Fibroblast of skin of left quadriceps (primary cell): Measurements from ENCODE around the gene CLN6.

ENCODE experiments used
- DNase-seq, 2 experiments: peaks; one replicate each; pipeline ENCODE4 v3.0.0-alpha.2; 2013; ENCODE audit warnings: low read depth in 2 of 2

The CLN6 gene

DNA sequence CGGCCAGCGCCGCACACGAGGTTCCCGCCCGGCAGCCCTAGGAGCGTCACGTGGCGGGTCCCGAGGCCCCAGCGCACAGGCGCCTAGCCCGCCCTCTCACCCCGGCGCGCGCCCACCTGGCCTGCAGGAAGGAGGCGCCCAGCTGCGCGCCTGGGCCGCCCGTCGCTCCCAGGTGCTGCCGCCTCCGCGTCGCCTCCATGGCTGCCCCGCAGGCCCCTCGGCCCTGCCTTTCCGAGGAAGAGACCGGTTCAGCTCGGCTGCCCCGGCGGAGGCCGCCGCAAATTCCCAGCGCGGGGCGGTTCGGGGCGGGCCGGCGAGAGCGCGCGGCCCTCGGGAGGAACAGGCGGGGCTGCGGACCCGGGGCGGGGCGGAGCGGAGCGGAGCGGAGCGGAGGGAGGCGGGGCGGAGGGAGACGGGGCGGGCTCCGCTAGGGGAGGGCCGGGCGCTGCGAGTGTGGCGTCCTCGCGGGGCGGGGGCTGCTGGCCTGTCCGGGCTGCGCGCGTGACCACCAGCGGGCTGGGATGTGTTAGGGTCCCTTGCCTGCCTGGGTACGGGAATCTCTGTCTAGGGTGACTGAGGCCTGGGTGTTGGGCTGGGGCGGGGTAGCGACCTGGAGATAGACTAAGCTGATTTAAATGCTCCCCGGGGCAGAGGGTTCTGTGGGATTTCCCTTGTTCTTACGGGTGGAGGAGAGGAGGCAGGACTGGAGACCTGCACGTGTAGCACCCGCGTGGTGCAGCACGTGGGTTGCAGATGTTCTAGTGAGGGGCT is at the start of gene CLN6:
TSS of gene CLN6 (minus strand) at position 343 of the 771 bp plus-strand sequence. CDS start at position 199, 144 bp downstream.
- peak; percentile 51 to 55 for DNase-seq

DNA sequence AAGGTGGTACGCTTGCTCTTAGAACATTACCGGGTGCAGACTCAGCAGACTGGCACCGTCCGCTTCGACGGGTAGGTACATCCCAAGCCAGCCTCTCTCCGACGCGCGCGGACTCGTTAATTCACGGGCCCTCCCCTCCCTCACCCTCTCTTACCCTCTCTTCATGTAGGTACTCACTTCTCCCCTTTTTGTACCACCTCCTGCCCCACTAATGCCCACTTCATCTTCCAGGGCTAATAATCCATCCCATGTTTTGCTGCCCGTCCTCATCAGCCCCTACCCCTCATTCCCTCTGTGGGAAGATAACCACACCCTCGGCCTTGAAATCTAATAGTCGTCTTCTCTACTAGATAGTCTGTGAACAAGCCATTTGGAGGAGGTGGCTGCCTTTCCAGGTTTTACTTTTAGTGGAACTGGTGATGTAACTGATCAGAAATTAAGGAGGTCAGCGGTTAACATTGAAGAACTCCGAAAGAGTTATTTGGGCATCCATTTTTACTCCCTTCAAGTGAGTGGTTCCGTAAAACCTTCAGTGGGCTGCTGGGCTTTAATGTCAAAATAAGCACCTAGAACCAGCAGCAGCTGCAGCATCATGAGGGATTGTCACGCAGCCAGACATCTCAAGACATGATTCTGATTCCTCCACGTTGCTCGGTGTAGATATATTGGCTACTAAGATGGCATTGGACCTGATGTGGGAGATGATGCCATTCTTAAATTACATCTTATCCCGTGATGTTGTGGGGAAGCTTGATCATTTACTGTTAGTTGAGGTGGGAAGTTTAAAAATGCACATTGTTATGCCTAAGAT is 49.3 kb upstream of the CLN6 start:
- DNase-seq: no peak

DNA sequence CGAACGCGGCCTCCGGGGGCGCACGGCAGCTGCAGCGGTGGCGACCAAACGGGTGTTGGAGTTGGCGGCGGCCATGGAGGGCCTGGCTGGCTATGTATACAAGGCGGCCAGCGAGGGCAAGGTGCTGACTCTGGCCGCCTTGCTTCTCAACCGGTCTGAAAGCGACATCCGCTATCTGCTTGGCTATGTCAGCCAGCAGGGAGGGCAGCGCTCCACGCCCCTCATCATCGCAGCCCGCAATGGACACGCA is 48.7 kb upstream of the CLN6 start:
- DNase-seq: no peak

DNA sequence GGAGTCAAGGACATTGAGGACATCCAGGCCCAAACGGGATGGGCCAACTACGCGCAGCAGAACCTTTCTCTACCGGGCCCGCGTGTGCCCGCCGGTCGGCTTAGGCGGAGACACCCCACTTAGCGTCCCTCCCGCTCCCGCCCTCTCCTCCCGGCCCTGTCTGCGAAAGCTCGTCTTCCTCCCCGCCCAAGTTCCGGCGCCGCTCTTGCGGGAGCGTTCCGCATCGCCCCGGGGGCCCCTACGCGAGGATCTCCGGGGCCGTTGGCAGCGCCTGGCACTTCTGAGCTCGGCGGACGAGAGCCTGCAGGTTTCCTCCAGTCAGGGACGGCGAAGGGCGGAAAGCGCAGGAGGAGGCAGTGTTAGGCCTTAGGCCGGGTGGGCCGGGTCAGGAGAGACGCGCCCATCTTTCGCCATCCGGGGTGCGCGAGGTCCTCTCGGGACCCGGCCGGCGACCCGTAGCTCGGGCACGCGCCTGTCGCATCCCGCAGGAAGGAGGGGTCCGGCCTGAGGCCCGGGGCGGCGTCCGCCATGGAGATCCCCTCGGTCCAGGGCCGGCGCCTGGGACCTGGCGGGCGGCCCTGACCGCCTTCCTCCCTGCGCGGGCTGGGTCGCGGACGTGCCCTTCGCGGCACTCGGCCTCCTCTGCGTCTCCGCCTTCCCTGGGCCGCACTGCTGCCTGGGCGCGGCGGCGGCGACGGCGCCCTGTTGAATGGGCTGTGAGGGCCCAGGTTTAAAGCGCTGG is 48.2 kb upstream of the CLN6 start, which contains the start of gene FEM1B:
TSS of gene FEM1B (plus strand) at position 143 of the 742 bp plus-strand sequence. CDS start 673 bp downstream, outside the sequence.
- peak; percentile 83 to 86 for DNase-seq

DNA sequence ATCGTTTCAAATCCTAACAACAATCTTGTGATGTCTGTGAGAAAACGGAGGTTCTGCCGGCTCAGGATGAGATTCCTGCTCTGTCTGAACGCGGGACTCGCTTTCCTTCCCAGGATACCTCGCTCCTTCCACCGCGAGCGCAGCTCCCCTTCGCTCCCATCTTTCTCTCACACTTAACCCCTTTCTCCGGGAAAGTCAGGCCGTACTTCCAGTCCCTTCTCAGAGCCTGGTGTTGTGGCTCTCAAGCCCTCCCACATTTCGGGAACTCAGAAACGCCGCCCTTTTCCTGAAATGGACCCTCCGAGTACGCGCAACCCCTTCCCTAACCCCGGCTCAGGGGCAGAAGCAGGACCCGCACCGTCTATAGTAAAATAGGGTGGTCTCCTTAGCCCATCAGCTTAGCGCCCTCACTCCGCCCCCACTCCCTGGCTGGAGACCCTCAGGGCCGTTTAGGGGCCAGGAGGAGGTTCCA is 47.6 kb upstream of the CLN6 start:
- DNase-seq: peak; percentile 29 to 38

DNA sequence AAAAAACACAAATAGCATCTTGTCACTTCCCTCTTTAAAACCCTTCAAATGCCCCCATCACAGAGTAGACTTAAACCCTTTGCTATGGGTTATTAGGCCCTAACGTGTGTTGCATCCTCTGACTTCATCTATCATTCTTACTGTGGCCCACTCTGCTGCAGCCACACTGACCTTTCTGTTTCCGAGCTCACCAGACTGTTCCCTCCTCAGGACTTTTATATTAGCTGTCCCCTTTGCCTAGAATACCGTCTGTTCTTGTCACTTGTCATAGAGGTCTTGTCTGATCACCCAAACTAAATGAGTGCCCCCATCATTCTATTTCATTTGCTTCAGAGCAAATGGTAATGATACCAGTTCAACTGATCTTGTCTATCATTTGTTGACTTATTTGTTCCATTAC is 47.1 kb upstream of the CLN6 start:
- no peak for DNase-seq

DNA sequence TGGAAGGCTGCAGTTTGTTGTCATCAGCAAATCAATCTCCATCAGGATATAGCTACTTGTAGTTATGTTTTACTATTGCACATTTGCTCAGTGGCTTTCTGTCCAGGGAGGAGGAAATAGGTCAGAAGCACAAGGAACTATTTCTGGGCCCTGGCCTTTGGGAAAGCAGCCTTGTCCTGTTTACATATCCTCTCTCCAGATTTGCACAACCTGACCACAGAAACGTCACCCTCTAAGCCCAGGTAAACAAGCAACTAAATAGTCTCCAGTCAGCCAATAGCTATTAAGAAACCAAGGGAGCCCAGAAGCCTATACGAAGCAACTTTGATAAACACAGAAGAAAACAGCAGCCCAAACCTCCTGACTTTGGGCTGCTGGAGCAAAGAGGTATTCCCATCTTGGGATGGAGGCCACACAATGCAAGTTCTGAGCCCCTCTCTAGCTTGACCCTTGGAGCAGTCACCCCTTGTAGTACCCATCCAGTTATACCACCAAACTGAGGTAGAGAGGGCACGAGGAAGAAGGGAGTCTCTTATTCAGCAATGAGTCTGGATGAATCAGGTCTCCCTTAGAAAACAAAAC is 45.7 kb upstream of the CLN6 start:
- no peak for DNase-seq

DNA sequence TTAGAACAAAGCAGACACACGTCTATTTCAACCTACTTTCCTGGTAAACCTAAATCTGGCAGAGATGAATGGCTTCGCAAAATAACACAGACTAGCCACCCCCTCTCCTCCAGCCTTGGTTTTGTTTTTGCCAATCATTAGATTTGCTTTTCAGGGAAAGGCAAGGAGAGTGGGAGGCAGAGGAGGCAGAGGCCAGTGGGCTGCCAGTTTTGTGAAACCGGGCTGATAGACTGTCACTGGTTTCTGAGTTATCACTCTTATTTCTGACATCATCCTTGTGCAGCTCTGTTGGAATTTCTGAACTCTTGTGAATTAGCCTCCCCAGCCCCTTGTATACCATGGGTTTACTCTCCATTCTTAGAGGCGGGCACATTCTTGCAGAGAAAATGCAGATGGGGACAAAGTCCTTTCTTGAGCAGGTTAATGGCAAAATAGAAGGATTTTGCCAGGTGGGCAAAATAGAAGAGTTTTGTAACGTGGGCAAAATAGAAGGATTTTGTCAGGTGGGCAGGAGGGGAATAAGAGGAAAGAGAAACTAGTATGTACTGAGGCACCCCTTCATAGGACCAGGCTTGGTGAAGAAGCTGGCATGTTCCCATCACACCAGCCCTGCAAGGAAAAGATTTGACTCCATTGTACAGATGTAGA is 44.8 kb upstream of the CLN6 start:
- no peak for DNase-seq

DNA sequence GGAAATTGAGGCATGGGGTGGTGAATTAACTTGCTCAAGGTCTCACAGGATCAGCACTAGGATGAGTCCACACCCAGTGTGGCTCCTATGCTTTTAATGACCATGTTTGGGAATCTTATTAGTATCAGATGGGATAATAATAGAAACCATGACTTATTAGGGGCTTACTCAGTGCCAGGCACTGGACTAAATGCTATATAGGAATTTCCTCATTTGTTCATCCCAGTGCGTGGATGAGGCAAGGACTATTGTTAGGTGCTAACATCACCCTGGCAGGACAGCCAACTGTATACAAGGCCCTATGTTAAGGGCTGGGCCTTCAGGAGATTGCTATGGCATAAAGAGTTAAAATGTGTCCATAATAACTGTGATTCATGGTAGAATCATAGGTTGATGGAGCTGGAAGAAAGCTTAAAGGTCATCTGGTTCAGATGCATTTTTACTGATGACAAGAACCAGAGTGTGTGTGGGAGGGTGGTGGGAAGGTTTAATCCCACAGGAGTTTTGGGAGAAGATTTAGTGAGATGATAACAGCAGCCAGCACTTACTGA is 43.3 kb upstream of the CLN6 start:
- peak; percentile 64 for DNase-seq

DNA sequence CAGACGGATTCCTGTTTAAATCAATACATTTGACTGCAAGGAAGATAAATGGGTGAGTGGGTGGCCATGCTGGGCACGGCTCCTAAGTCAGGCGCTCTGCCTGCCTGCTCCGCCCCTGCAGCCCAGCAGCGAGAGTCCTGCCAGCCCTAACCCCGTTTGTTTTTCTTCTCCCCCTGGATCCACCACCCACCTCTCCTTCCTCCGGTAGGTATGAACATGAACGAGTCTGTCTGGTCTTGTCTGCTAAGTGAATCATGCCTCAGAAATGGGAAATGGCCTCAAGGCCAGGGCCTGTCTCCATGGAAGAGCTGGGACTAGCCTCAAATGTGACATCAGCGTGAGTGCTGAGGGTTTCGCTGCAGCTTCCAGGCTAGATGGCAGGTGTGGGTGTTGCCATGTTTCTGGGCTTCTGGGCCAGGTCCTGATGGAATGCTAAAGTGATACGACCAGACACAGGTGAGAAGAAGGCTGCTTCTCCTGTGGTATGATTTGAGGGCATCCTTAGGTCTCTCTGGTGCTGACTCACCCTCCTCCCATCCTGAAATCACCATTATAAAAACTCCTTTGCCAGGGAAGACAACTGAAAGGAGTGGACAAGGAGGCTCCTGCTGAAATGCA is 42.4 kb upstream of the CLN6 start:
- DNase-seq: peak in 1 of 2 experiments; percentile 32

DNA sequence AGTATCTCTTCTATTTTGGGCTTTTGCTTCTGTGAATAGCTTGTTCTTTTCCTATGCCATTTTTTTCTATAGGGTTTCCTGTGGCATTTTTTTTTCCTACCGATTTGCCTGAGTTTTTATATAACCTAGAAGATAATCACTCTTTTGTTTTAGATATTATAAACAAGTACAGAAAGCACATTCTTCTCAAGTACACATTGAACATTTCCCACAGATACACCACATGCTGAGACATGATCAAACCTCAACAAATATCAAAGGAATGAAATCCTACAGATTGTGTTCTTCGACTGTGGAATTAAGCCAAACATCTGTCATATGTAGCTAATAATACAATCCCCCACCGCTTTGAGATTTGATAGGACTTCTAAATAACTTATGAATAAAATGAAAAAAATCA is 38.9 kb upstream of the CLN6 start:
- no peak for DNase-seq

DNA sequence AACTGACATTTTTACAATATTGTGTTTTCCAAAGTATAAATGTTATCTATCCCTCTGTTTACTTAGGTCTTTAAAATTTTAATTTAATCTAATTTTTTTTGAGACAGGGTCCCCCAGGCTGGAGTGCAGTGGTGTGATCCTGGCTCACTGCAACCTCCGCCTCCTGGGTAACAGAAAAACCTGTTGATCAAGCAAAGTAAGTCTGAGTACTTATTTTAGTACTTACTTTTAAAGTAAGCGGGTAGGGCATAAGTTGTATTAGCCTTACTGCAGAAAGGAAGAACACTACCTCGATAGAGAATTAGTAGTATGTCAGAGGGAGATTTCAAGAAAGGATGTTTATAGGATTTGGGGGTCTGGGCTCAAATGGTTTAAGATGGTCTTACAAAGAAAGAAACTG is 36.1 kb upstream of the CLN6 start:
- DNase-seq: no peak

DNA sequence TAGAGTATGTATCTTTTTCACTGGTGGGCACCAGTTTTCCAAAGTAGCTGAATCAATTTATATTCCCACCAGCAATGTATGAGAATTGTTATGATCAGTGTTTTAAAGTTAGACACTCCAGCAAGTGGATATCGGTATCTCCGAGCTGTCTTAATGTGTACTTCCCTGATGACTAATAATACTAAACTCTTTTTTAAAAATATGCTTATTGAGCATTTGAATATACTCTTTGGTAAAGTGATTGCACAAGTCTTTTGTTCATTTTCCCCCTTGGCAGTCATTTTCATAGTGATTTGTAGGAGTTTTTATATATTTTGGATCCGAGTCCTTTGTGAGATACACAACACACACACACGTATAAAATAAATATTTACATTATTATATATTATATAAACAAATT is 35.6 kb upstream of the CLN6 start:
- DNase-seq: no peak

DNA sequence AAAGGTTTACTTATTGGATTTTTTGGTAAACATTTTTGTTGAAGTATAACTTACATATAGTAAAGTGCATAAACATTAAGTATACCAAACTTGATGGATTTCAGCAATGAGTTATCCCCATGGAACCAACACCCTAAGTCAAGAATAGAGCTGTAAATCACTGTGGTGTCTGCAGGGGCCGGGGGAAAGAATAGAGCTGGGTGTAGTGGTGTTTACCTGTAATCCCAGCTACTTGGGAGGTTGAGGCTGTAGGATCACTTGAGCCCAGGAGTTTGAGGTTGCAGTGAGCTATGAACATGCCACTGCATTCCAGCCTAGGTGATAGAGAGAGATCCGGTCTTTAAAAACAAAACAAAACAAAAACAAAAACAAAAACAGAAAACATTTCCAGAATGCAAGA is 34.8 kb upstream of the CLN6 start:
- no peak for DNase-seq

DNA sequence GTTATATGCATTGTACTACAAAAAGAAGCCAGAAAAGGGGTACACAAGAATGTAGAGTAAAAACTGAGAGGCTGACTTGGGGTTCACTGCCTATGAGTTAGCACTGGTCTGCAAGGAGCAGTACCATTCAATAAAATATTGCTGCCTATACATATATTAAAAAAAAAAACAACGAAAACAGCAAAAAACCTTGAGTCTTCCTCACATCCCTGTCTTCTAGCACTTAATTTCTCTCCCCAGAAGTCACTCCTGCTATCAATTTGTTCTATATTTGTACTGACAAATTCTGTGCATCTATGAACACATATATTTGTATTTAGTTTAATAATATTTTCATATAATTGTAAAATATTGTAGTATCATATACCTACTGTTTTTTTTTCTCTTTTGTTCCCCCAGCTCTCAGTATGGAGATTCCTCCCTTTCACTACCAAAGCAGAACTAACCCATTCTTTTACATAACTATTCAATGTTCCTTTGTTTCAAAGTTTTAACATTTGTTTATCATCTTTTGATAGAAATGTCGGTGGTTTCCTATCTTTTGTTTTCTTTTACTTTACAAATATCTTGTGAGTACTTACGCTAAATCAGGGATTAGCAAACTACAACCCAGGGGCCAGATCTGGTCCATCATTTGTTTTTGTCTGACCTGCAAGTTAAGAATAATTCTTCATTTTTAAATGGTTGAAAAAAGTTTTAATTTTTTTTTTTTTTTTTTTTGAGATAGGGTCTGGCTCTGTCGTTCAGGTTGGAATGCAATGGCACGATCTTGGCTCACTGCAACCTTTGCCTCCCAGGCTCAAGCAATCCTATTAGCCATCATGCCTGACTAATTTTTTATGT is 33.2 kb upstream of the CLN6 start:
- DNase-seq: no peak

DNA sequence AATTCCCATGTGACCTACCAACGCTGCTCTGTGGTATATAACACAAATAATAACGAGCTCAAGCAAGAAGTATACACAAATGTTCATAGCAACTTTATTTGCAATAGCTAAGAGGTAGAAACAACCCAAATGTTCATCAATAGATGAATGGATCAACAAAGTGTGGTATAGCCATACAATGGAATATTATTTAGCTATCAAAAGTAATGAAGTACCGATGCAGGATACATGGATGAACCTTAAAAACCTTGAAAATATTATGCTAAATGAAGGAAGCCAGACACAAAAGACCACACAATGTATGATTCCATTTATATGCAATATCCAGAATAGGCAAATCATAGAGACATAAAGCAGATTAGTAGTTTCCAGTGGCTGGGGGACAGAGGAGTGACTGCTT is 32.5 kb upstream of the CLN6 start:
- DNase-seq: no peak

DNA sequence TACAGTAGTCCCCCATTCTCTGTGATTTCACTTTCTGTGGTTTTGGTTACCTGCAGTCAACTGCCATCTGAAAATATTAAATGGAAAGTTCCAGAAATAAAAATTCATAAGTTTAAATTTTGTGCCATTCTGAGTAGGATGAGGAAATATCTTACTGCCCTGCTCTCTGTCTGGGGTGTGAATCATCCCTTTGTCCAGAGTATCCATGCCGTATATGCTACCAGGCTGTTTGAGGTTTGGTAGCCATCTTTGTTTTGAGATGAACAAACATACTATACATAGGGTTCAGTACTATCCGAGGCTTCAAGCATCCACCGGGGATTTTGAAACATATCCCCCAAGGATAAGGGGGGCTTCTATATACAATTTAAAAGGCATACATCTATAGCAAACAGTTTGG is 31.7 kb upstream of the CLN6 start:
- DNase-seq: no peak

DNA sequence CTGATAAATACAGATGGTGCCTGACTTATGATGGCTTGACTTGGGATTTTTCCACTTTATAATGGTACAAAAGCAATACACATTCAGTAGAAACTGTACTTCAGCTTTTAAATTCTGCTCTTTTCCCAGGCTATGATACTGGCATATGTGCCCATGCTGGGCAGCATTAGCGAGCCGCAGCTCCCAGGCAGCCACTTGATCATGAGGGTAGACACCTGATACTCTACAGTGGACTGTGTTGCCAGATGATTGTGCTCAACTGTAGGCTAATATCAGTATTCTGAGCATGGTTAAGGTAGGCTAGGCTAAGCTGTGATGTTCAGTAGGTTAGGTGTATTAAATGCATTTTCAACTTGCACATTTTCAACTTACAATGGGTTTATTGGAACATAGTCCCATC is 30.4 kb upstream of the CLN6 start:
- no peak for DNase-seq

DNA sequence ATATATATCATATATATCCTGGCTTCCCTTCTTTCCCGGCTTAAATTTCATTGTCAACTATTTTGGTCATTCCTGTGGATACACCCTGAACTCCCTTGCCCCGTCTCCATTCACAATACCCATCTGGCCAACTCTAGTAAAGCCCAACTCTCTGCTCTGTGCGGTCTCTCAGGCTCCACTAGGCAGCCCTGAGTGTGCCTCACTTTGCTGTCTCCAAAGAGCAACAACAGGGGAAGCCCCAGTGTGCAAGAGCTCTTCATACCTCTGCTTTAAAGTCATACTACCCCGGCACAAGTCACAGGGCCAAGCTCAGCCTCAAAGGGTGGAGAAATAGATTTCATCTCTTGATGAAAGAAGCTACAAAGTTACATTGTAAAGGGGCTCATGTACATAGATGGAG is 29.2 kb upstream of the CLN6 start:
- no peak for DNase-seq
